Neural progenitor cell (in vitro differentiated cells): ENCODE measurements around the gene OVOL2.

Experiments
- CTCF ChIP-seq: fragments of 200-600 bp; sonication (generic); IDR thresholded peaks from 2 replicates; pipeline ENCODE4 v1.5.1; 2017; ENCODE audit warnings: antibody characterized with exemption, mild to moderate bottlenecking
- EZH2 ChIP-seq: fragments of 200-600 bp; sonication (generic); IDR thresholded peaks from 2 replicates; pipeline ENCODE4 v1.6.1; 2017; ENCODE audit warnings: antibody characterized with exemption, mild to moderate bottlenecking, moderate library complexity

DNA sequence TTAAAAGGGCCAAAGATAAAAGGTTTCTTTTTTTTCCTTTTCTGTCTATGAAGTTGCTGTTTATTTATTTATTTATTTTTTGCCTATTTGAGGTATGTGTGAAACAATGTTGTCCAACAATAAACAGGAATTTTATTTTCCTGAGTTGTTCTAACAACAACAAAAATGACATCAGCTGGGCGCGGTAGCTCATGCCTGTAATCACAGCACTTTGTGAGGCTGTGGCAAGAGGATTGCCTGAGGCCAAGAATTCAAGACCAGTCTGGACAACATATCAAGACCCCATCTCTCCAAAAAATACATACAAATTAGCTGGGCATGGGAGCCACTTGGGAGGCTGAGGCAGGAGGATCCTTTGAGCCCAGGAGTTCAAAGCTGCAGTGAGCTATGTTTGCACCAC is 44.8 kb downstream of the OVOL2 start:
- TF ChIP-seq EZH2 (no peak), CTCF (no peak)
